K562 (cell line): ENCODE data around the gene PNMT. TPM values are rescaled to one million over a fixed set of nuclear protein-coding genes. Genes with fewer than 3 reads are reported as not detected.

Source experiments
- ATAC-seq: fragments of 200-7000 bp; cut with Tn5 transposase; 3 replicates; pipeline ENCODE4 v1.9.1; 2020; ENCODE audit warnings: moderate library complexity
- BruUV-seq: library from RNA; stranded (reverse); fragments of 400-500 nt; replicated peaks from 2 replicates; lab custom pipeline; 2021; lab: Mats Ljungman, UMichigan
- CTCF ChIA-PET: fragments of 300-600 bp; formaldehyde crosslinking; extraction: SDS; loops from one replicate; lab custom pipeline; 2021; ENCODE audit warnings: low intra/inter-chr PET ratio; lab: Yijun Ruan, JAX
- POLR2A ChIA-PET: fragments of 300-600, 350-650 bp; sonication (Branson Sonifier 250); formaldehyde crosslinking; extraction: SDS; loops from one replicate; lab custom pipeline; 2021; ENCODE audit warnings: antibody characterized with exemption, inconsistent platforms; lab: Yijun Ruan, JAX
- DNase-seq, 4 experiments: peaks; one replicate each; pipeline versions ENCODE4 v3.0.0 to v3.0.0-alpha.2; 2011 to 2018; ENCODE audit warnings: low spot score in 3 of 4, mixed read lengths in 3 of 4; ENCODE audit errors: extremely low read depth in 1 of 4
- FAIRE-seq: peaks from 2 replicates; lab custom pipeline; 2011; peaks lifted over from hg19 to GRCh38; lab: Jason Lieb, UNC
- H2AFZ ChIP-seq: 2 replicates; pipeline ENCODE4 v1.6.0; 2011; ENCODE audit warnings: low read depth, low read length, control low read depth, inconsistent platforms
- H3K27ac ChIP-seq: fragments of 200-600 bp; 3 replicates; pipeline ENCODE4 v1.8.0; 2011; ENCODE audit warnings: low read depth, mild to moderate bottlenecking, control low read depth, inconsistent platforms, low read length, moderate library complexity, mixed read lengths; ENCODE audit errors: extremely low read depth
- H3K27me3 ChIP-seq, 2 experiments: fragments of 300-600 bp in 1 of 2; 2 replicates in 1 of 2; 3 replicates in 1 of 2; pipeline versions ENCODE4 v1.6.0 to v1.8.0; 2011; ENCODE audit warnings: inconsistent platforms in 2 of 2, low read length in 2 of 2, mild to moderate bottlenecking in 1 of 2, mixed read lengths in 1 of 2, moderate library complexity in 1 of 2; ENCODE audit not compliant: control insufficient read depth in 2 of 2, insufficient read depth in 2 of 2
- H3K36me3 ChIP-seq: fragments of 300-600 bp; 3 replicates; pipeline ENCODE4 v1.8.0; 2011; ENCODE audit warnings: mild to moderate bottlenecking, low read length, inconsistent platforms; ENCODE audit not compliant: control insufficient read depth, insufficient read depth
- H3K4me1 ChIP-seq, 2 experiments: fragments of 200-600 bp in 1 of 2; replicated peaks in 1 of 2; 2 replicates in 1 of 2; 3 replicates in 1 of 2; pipeline versions ENCODE4 v1.5.1 to v1.8.0; 2011; ENCODE audit warnings: inconsistent platforms in 2 of 2, low read length in 2 of 2, mild to moderate bottlenecking in 1 of 2, mixed read lengths in 1 of 2, moderate library complexity in 1 of 2; ENCODE audit not compliant: control insufficient read depth in 2 of 2, insufficient read depth in 2 of 2
- H3K4me2 ChIP-seq: 2 replicates; pipeline ENCODE4 v1.6.1; 2011; ENCODE audit warnings: low read length, control low read depth, inconsistent platforms, mixed read lengths; ENCODE audit not compliant: insufficient read depth
- H3K4me3 ChIP-seq: fragments of 200-600 bp; sonication (generic), shearing (Covaris generic); 2 replicates; pipeline ENCODE4 v1.5.1; 2016; ENCODE audit warnings: control low read depth, inconsistent platforms
- H3K79me2 ChIP-seq: fragments of 200-600 bp; 3 replicates; pipeline ENCODE4 v1.8.0; 2011; ENCODE audit warnings: low read length, inconsistent platforms; ENCODE audit not compliant: control insufficient read depth, insufficient read depth
- H3K9ac ChIP-seq, 2 experiments: 2 replicates each; pipeline versions ENCODE4 v1.6.0 to v1.6.1; 2011; ENCODE audit warnings: low read depth in 2 of 2, low read length in 2 of 2, control low read depth in 1 of 2, inconsistent platforms in 1 of 2, mild to moderate bottlenecking in 1 of 2, mixed read lengths in 1 of 2; ENCODE audit not compliant: insufficient read depth in 1 of 2
- H3K9me1 ChIP-seq: one replicate; pipeline ENCODE4 v1.6.0; 2011; ENCODE audit warnings: inconsistent platforms, mild to moderate bottlenecking, low read length, moderate library complexity; ENCODE audit not compliant: control insufficient read depth, insufficient read depth
- H3K9me3 ChIP-seq: replicated peaks from 2 replicates; pipeline ENCODE4 v1.5.1; 2011; ENCODE audit warnings: low read depth, low read length, inconsistent platforms; ENCODE audit not compliant: control insufficient read depth, insufficient read depth
- H4K20me1 ChIP-seq: replicated peaks from 2 replicates; pipeline ENCODE4 v1.6.1; 2011; ENCODE audit warnings: low read length, inconsistent platforms, mixed read lengths; ENCODE audit not compliant: control insufficient read depth, insufficient read depth
- JUN ChIP-seq, 2 experiments: sonication (generic) in 1 of 2; formaldehyde crosslinking in 1 of 2; IDR thresholded peaks; 2 replicates each; pipeline versions ENCODE4 v1.6.1 to v1.8.0; 2012 to 2022; ENCODE audit warnings: borderline replicate concordance in 2 of 2, mild to moderate bottlenecking in 2 of 2, improper control_type of control experiment in 1 of 2, low read depth in 1 of 2, low read length in 1 of 2, missing genetic modification reagents in 1 of 2
- WGBS: fragments of 100-300 bp; shearing (Covaris generic); methylation state at CpG from one replicate; pipeline ENCODE4 v1.1.6; 2016; ENCODE audit warnings: low coverage, mixed read lengths; ENCODE audit not compliant: insufficient coverage; ENCODE audit errors: missing lambda C conversion rate; 5-methylcytosine and 5-hydroxymethylcytosine counted together
- in situ Hi-C: fragments of 300-500 bp; cut with MboI; formaldehyde crosslinking; loops from 4 replicates; pipeline ENCODE4 v1.15.0; 2018; ENCODE audit warnings: inconsistent platforms, mixed read lengths
- intact Hi-C: fragments of 100-400 bp; cut with micrococcal nuclease; formaldehyde crosslinking; loops from 2 replicates; pipeline ENCODE4 v1.14.2; 2022
- polyA plus RNA-seq, 8 experiments: library from polyadenylated mRNA; depleted of rRNA in 4 of 8; stranded (reverse) in 5 of 8; unstranded in 3 of 8; fragments of >200 nt; fragmentation: Nextera tagmentation in 2 of 8; fragmentation: Illumina TruSeq in 1 of 8; extraction: Ambion mirVana in 2 of 8; extraction: Trizol in 1 of 8; gene quantifications; 2 replicates each; pipeline versions ENCODE4 v1.2.1 to v1.2.3, GENCODE V29; 2011 to 2014; ENCODE audit warnings: inconsistent platforms in 1 of 8, missing spikeins in 1 of 8
- total RNA-seq, 7 experiments: library from RNA; depleted of rRNA in 6 of 7; stranded (reverse); fragments of >200 nt in 6 of 7; fragmentation: Illumina TruSeq in 2 of 7; extraction: Trizol in 2 of 7; gene quantifications; 2 replicates each; pipeline versions ENCODE4 v1.2.1 to v1.2.3, GENCODE V29; 2011 to 2021; ENCODE audit warnings: low replicate concordance in 1 of 7
- TF ChIP-seq, protein P1 (sequence below): fragments of 450-650 bp; IDR thresholded peaks from 2 replicates; pipeline ENCODE4 v1.6.1; 2018; ENCODE audit not compliant: partially characterized antibody

The PNMT gene
- total and polyA plus RNA-seq, 9 of the 15 experiments (the other 6 are each of a cell fraction or from before 2014, with no cell fraction given), result 0.55 to 18.1 (median 5.8) TPM

DNA sequence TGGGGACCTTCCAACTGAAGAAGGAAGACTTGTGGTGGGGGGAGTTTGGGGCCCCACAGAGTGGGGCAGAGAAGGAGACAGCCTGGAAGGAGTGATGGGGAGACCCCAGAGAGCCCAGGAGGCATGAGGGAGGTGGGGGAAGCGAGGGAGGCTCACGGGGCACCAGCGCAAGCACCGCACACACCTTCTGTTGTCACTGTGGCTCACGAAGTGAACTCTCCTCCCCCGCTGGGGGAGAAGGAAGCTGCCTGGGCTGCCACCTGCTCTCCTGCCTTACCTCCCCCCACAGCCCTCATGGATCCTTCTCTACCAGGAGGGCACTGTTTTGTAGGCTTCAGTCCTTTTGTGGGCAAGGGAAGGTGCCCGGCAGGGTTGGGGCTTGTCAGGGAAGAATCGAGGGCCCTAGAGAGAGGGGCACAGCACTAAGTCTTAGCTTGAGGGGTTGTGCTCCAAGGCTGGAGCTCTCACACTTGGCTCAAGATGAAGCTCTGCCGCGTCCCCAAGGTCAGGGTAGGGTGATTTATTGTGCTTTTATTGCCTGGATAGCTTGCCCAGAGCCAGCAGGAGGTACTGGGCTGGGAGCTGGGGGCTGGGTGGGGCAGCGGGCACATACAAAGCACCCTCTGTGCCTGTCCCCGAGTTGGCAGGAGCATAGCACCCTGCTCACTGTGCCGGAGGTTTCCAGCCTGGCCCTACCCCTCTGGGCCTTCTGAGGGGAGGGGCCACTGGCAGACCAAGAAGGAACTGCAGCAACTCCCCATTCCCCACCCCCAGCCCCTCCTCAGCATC, 35.9 kb upstream of the PNMT start:
- CTCF ChIA-PET, result interaction anchor here (0.7 kb wide), 1 partner anchor 11 kb away, joined by 3 read pairs; no protein-coding TSS in a partner anchor
- Histone ChIP-seq H2AFZ (no peak overlapping the region), H4K20me1 (no peaks in the 10 kb centered on the region)
- BruUV-seq, result no TSS peak
- DNase-seq, result no peak
- no peak for TF ChIP-seq JUN (IDR thresholded peaks at IDR 0.05; ENCODE audit: borderline replicate concordance, low read depth, low read length)
- no peak for TF ChIP-seq JUN (CRISPR knock-in tag; IDR thresholded peaks at IDR 0.05; ENCODE audit: borderline replicate concordance)
- TF ChIP-seq, protein P1, sequence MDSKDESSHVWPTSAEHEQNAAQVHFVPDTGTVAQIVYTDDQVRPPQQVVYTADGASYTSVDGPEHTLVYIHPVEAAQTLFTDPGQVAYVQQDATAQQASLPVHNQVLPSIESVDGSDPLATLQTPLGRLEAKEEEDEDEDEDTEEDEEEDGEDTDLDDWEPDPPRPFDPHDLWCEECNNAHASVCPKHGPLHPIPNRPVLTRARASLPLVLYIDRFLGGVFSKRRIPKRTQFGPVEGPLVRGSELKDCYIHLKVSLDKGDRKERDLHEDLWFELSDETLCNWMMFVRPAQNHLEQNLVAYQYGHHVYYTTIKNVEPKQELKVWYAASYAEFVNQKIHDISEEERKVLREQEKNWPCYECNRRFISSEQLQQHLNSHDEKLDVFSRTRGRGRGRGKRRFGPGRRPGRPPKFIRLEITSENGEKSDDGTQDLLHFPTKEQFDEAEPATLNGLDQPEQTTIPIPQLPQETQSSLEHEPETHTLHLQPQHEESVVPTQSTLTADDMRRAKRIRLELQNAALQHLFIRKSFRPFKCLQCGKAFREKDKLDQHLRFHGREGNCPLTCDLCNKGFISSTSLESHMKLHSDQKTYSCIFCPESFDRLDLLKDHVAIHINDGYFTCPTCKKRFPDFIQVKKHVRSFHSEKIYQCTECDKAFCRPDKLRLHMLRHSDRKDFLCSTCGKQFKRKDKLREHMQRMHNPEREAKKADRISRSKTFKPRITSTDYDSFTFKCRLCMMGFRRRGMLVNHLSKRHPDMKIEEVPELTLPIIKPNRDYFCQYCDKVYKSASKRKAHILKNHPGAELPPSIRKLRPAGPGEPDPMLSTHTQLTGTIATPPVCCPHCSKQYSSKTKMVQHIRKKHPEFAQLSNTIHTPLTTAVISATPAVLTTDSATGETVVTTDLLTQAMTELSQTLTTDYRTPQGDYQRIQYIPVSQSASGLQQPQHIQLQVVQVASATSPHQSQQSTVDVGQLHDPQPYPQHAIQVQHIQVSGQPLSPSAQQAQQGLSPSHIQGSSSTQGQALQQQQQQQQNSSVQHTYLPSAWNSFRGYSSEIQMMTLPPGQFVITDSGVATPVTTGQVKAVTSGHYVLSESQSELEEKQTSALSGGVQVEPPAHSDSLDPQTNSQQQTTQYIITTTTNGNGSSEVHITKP, result peak; percentile 23
- TF ChIP-seq, all 486 proteins: peak for 1
- intact Hi-C loops (no loop called here), in situ Hi-C loops (no loop called here)
- Histone ChIP-seq H3K9me3 (no peaks in the 10 kb centered on the region), H3K27ac (no peak overlapping the region), H3K4me1 (peaks cover 15 to 47% of the 10 kb centered on the region in 2 experiments), H3K79me2 (peaks cover 4% of the 10 kb centered on the region; the same call in 2 of the 3 replicates), H3K9me1 (no peaks in the 10 kb centered on the region), H3K4me3 (no peak overlapping the region), H3K9ac (peak overlapping the region in 1 of 2 experiments; percentile 82; a peak in 2 of 4 replicates), H3K36me3 (no peaks in the 10 kb centered on the region), H3K4me2 (no peak overlapping the region), H3K27me3 (no peaks in the 10 kb centered on the region)
- ATAC-seq (no peak), FAIRE-seq (no peak)
- 29% methylated on average over 9 of the region's 13 CpGs for WGBS
- POLR2A ChIA-PET, result interaction anchor here (0.5 to 1.0 kb wide), 2 partner anchors 436 to 447 kb away, joined by 3 to 5 read pairs; no protein-coding TSS in a partner anchor
